EL (cell line): ENCODE results near the gene MPZL1.

ENCODE experiments used
- DNase-seq: peaks from one replicate; pipeline ENCODE4 v3.0.0-alpha.2; 2016

MPZL1 gene

DNA sequence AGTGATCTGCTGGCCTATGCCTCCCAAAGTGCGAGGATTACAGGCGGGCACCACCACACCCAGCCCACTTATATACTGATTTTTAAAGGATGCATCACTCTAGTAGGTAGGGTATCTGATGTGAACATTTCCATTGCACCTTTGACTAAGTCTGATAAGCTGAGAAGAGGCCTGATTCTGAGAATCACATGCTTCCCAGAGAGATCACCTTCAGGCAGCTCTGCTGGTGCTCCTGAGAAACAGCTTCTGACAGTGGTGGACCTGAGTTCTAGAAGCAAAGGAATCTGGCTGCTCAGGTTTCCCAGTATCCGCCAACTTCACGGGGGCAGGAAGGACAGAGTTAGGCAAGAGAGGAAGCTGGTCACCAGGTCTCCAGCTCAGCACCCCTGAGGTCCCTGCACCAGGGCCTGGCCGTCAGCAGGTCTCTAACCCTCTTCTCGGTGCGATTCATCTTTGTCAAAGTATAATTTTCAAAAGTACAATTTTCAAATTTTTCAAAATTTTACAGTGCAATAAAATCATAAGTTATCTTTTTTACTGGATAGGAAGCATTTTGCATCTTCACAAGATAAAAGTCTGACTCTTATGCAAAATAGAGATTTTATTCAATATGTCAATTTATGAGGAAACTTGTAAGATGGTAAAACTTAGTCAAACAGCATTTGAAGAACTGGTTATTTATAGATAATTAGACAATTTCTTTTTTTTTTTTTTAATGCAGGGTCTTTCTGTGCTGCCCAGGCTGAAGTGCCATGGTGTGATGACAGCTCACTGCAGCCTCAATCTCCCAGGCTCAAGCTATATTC is 25.8 kb upstream of the MPZL1 start:
- no peak for DNase-seq

DNA sequence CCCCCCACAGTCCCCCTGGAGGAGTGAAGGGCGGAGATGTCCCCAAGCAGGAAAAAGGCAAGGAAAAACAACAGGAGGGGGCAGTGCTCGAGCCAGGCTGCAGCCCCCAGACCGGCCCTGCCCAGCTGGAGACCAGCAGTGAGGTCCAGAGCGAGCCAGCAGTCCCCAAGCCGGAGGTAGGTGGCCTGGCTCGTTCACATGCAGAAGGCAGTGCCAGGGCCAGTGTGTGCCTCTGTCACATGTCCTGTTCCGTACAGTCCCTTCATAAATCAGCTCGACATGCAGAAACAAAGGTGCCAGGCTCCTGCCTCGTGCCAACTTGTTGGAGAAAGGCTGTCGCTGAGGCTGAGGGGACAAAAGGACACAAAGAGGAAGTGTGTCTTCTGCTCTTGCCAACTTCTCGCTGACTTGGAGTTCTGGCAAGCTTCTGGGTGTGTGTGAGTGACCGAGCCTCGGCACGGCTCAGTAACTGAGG is 24.1 kb upstream of the MPZL1 start:
- no peak for DNase-seq

DNA sequence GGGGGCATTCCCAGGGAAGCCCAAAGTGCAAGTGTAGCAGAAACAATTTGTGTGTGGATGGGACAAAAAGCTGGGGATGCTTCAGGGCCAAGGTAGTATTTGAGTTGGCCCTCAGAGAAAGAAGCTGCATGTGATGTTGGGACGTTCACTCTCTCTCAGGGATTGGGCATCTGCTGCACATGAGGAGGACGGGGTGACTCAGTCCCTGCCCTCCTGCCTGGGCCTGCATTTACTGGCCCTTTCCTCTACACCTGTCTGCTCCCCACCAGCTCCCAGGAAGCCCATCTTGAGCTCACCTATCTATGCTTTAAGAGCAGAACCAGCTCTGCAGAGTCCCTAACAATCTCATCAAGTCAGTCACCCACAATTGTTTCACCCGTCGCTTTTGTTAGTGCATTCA is 23.5 kb upstream of the MPZL1 start:
- DNase-seq: no peak

GRCh38 chr1:167701510-167701909 is 20.3 kb upstream of the MPZL1 start:
- DNase-seq: no peak

GRCh38 chr1:167703557-167703956 is 18.2 kb upstream of the MPZL1 start:
- DNase-seq: no peak

- DNase-seq: no peak
Observed at GRCh38 chr1:167704715-167705114, 17.1 kb upstream of the MPZL1 start.

GRCh38 chr1:167705250-167705649 is 16.5 kb upstream of the MPZL1 start:
- DNase-seq: no peak

- no peak for DNase-seq
Observed at GRCh38 chr1:167706363-167706762, 15.4 kb upstream of the MPZL1 start.

DNA sequence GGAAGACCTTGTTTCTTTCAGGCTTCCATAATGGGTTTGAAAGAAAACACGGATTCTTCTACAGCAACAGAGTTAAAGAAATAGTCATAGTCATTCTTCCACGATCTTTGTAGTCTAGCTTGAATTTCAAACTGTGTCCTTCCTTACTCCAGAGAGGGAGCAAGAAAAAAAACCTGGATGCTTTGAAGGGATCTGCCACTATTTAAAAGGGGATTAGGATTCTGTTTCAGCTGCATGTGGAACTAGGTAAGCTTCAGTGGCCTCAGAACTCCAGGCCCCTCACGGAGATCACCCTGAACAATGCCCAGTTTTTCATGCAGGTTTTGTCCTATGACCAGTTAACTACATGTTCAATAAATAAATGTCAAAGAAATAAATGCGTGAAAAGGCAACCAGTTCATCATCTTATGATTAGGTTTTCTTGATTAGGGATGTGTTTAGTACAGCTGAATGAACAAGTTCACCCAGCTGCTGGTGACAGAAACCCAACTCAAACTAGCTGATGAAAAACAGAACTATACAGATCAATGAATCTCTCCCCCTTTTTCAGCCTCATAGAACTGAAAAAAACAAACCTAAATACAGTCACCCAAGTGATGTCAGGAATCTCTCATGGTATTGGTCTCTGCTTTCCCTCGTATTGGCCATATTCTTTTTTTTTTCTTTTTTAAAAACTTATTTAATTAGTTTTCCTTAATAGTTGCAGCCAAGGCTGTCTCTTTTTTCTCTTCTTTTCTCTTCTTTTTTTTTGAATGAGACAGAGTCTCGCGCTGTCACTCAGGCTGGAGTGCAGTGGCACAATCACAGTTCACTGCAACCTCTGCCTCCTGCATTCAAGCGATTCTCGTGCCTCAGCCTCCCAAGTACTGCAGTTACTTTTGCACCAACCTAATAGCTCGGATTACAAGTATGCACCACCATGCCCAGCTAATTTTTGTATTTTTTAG is 14.6 kb upstream of the MPZL1 start:
- no peak for DNase-seq

DNA sequence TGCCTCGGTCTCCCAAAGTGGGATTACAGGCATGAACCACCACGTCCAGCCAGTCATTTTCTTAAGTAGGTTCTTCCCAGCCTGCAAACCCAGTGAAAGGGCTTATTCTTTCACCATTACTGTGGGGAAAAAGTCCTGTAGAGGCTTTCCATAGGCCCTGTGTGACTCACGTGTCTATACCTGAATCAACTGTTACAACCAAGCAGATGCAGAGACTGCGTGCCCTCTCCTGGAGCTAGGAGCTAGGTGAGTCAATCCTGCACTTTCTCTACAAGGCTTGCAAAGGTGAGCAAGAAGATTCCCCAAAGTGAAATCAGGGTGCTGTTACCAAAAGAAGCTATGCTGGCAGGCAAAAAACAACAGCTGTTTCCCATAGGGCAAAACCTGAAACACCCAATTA is 13.8 kb upstream of the MPZL1 start:
- DNase-seq: no peak

- DNase-seq: no peak
Observed at GRCh38 chr1:167708940-167709389, 12.8 kb upstream of the MPZL1 start.

GRCh38 chr1:167710836-167711235 is 10.9 kb upstream of the MPZL1 start:
- no peak for DNase-seq

GRCh38 chr1:167711797-167712196 is 10.0 kb upstream of the MPZL1 start:
- no peak for DNase-seq

GRCh38 chr1:167713330-167714081 is 8.3 kb upstream of the MPZL1 start:
- peak; percentile 17 for DNase-seq

DNA sequence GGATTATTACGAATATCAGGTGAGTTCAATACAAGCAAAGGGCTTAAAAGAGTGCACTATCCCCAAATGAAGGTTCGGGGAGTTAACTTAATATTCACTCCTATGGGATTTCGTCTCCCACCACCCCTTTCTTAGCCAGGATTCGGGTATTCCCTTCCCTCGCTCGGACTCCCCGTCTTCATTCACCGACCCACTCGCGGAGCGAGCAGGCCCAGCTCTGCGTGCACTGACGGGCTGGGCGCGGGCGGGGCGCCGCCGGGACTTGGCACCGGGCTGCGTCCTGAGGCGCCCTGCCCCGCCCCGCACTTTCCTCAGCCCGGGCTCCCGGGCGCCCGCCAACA is 7.7 kb upstream of the MPZL1 start:
- no peak for DNase-seq

DNA sequence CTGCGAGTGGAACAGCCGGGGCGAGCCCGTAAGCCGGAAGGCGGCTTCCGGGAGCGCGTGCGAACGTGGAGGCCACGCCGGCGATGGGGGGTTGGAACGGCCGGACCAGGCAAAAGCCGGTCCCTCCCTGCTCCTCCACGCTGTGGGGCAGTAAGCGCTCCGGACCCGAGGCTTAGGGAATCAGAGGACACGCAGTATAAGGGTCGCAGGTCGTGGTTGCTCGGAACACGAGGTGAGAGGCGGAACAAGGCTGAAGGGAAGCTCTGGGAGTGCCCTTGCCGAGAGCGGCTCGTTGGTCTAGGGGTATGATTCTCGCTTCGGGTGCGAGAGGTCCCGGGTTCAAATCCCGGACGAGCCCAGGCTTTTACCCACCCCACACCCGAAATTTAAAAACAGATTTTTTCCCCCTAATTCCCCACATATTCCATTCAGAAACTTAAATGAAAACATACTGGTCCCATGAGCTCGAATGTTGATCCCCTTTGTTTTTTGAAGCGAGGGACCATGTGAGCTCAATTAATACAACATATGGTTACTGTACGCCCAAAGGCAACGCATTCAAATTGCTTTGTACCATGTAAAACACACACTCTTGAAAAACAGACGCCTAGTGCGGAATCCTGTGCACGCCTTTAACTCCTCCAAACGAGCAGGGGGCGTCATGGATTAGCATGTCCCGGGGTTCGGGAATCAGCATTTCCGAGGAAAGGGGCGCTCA is 7.2 kb upstream of the MPZL1 start:
- DNase-seq: peak; percentile 85

- peak; percentile 87 for DNase-seq
Observed at GRCh38 chr1:167715157-167715999, 6.4 kb upstream of the MPZL1 start.

DNA sequence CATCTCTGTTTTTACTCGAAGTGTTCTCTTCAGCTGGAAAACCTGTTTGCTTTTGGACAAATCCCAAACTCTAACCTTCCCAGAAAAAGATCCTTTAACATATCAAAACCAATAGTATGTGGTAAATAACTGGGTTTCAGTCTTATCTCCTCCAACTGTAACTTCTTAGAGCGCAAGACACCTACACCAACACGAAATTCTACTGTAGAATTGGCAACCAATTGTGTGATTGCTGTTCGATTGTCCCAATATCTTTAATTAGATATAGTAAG is 5.8 kb upstream of the MPZL1 start:
- DNase-seq: no peak

DNA sequence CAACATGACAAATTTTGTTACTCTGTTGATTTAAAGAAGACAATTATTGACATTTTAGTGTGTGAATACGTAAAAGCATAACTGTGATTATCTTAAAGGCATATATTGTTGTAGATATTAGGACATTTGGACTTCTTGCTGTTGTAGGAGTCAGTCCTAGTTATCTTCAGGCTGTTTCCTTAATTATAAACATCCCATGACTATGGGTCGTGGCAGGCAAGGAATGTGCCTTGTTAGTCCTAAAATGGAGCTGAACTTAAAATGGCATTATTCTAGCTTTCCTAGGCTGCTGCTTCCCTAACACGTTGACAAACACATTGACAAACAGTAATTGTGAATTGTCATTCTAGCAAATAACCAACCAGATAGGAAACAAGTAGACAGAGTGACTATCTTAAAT is 4.4 kb upstream of the MPZL1 start:
- DNase-seq: peak; percentile 28

DNA sequence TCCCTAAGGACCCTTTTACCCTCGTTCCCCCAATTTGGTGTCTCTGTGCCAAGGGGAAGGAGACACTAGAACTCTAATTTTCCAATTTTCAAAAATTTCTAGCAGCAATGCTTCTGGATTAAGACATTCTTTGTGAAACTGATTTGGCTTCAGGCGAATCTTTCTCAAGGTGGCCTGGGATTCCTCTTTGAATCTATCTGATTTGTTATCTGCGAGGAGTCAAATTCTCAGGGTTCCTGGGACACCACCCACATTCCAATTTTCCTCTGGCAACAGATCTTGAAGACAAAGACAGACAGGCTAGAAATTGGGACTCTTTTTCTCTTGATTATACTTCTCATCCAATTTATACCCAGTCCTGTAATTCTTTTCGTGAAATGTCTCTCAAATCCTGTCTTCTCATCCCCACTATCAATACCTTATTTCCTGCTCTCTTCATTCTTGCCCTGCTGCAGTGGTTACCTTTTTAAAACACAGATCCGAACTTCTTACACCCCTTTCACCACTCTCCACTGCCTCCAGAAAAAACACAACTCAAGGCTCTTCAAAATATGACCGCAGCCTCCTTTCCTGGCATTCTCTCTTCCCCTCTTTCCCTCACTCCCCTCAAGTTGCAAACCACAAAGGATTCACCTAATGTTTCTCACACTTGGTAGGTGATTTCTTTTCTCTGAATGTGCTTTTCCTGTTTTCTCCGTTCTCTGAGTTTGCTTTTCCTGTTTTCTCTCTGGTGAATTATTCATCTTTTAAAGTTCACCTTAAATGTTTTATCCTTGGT is 2.7 kb upstream of the MPZL1 start:
- DNase-seq: no peak
